Stimulated activated CD8-positive, alpha-beta memory T cell treated with anti-CD3 and anti-CD28 coated beads, Interleukin-2, amount 100 ng/mL, for 48 hours (primary cell): ENCODE data around the gene COL21A1.

ENCODE experiments used
- DNase-seq, 2 donors: peaks; one replicate each; pipeline ENCODE4 v3.0.0-alpha.2; 2020; ENCODE audit warnings: low read depth in 2 of 2

COL21A1 gene

GRCh38 chr6:56188429-56188828 is 59.0 kb downstream of the COL21A1 start:
- no peak for DNase-seq

- no peak for DNase-seq
Measured at GRCh38 chr6:56187686-56188085, 59.7 kb downstream of the COL21A1 start.

GRCh38 chr6:56176741-56177140 is 70.6 kb downstream of the COL21A1 start:
- no peak for DNase-seq

- no peak for DNase-seq
Measured at GRCh38 chr6:56173228-56173627, 74.2 kb downstream of the COL21A1 start.

- DNase-seq, result no peak
Measured at GRCh38 chr6:56172144-56172543, 75.2 kb downstream of the COL21A1 start.

- DNase-seq, result no peak
Measured at GRCh38 chr6:56169366-56169765, 78.0 kb downstream of the COL21A1 start.

- no peak for DNase-seq
Measured at GRCh38 chr6:56168596-56168995, 78.8 kb downstream of the COL21A1 start.

- DNase-seq, result no peak
Measured at GRCh38 chr6:56162081-56162480, 85.3 kb downstream of the COL21A1 start.

GRCh38 chr6:56160489-56160888 is 86.9 kb downstream of the COL21A1 start:
- DNase-seq, result no peak

GRCh38 chr6:56158571-56158970 is 88.8 kb downstream of the COL21A1 start:
- no peak for DNase-seq

GRCh38 chr6:56156643-56157042 is 90.7 kb downstream of the COL21A1 start:
- DNase-seq, result no peak

- no peak for DNase-seq
Measured at GRCh38 chr6:56155634-56156141, 91.7 kb downstream of the COL21A1 start.

GRCh38 chr6:56154076-56154475 is 93.3 kb downstream of the COL21A1 start:
- DNase-seq, result no peak

- no peak for DNase-seq
Measured at GRCh38 chr6:56152611-56153010, 94.8 kb downstream of the COL21A1 start.

GRCh38 chr6:56151609-56152224 is 95.7 kb downstream of the COL21A1 start:
- DNase-seq, result no peak

- no peak for DNase-seq
Measured at GRCh38 chr6:56148488-56149186, 98.7 kb downstream of the COL21A1 start.

GRCh38 chr6:56147766-56148165 is 99.6 kb downstream of the COL21A1 start:
- no peak for DNase-seq

GRCh38 chr6:56146086-56146485 is 101.3 kb downstream of the COL21A1 start:
- no peak for DNase-seq

GRCh38 chr6:56145616-56146015 is 101.8 kb downstream of the COL21A1 start:
- no peak for DNase-seq

- no peak for DNase-seq
Measured at GRCh38 chr6:56144538-56145324, 102.6 kb downstream of the COL21A1 start.

- DNase-seq, result no peak
Measured at GRCh38 chr6:56143796-56144195, 103.6 kb downstream of the COL21A1 start.

- no peak for DNase-seq
Measured at GRCh38 chr6:56140090-56140489, 107.3 kb downstream of the COL21A1 start.

GRCh38 chr6:56115715-56116114 is 131.7 kb downstream of the COL21A1 start:
- DNase-seq, result no peak
